Panc1 (cell line): ENCODE measurements around the gene RCL1. TPM values are rescaled to one million over a fixed set of nuclear protein-coding genes. Genes with fewer than 3 reads are reported as not detected.

Experiments
- ATAC-seq: fragments of 200-7000 bp; cut with Tn5 transposase; 2 replicates; pipeline ENCODE4 v1.9.1; 2020; ENCODE audit warnings: mild to moderate bottlenecking, moderate library complexity
- BruUV-seq: library from RNA; stranded (reverse); fragments of 400-500 nt; replicated peaks from 2 replicates; lab custom pipeline; 2021; lab: Mats Ljungman, UMichigan
- CTCF ChIA-PET: fragments of 300-600 bp; sonication (Branson Sonifier 250); formaldehyde crosslinking; loops from one replicate; lab custom pipeline; 2022; ENCODE audit warnings: antibody characterized with exemption; lab: Charles Lee
- POLR2A ChIA-PET: fragments of 300-600 bp; sonication (Branson Sonifier 250); formaldehyde crosslinking; loops from one replicate; lab custom pipeline; 2022; ENCODE audit warnings: antibody characterized with exemption; lab: Charles Lee
- DNase-seq: peaks from one replicate; pipeline ENCODE4 v3.0.0-alpha.2; 2010; ENCODE audit warnings: low read depth, low spot score
- H3K27ac ChIP-seq: 2 replicates; pipeline ENCODE4 v1.5.1; 2011; ENCODE audit warnings: mild to moderate bottlenecking, low read length, inconsistent platforms
- H3K27me3 ChIP-seq: fragments of 200-500 bp; sonication (Bioruptor generic); 2 replicates; pipeline ENCODE4 v1.6.0; 2014; ENCODE audit warnings: low read length, inconsistent platforms; ENCODE audit not compliant: control insufficient read depth, insufficient read depth
- H3K36me3 ChIP-seq: fragments of 200-500 bp; sonication (Bioruptor generic); 2 replicates; pipeline ENCODE4 v1.5.1; 2014; ENCODE audit warnings: inconsistent platforms, mild to moderate bottlenecking, low read length, moderate library complexity; ENCODE audit not compliant: control insufficient read depth, insufficient read depth
- H3K4me1 ChIP-seq: 2 replicates; pipeline ENCODE4 v1.5.1; 2011; ENCODE audit warnings: inconsistent platforms, mild to moderate bottlenecking, low read length, moderate library complexity; ENCODE audit not compliant: control insufficient read depth, insufficient read depth
- H3K4me3 ChIP-seq, 2 experiments: 2 replicates each; pipeline ENCODE4 v1.5.1; 2011 to 2012; ENCODE audit warnings: low read depth in 2 of 2, low read length in 2 of 2, mild to moderate bottlenecking in 2 of 2, inconsistent platforms in 1 of 2, moderate library complexity in 1 of 2
- H3K9me3 ChIP-seq: fragments of 200-500 bp; sonication (Bioruptor generic); 2 replicates; pipeline ENCODE4 v1.5.1; 2014; ENCODE audit warnings: low read depth, mild to moderate bottlenecking, inconsistent platforms, low read length, moderate library complexity; ENCODE audit not compliant: control insufficient read depth, insufficient read depth
- POLR2AphosphoS5 ChIP-seq: IDR thresholded peaks from 2 replicates; pipeline ENCODE4 v1.6.1; 2012; ENCODE audit warnings: mild to moderate bottlenecking, low read depth, low read length, moderate library complexity
- SIN3A ChIP-seq: IDR thresholded peaks from 2 replicates; pipeline ENCODE4 v1.6.1; 2012; ENCODE audit warnings: low read depth, mild to moderate bottlenecking, low read length, moderate library complexity, borderline replicate concordance; ENCODE audit not compliant: insufficient read depth
- TCF7L2 ChIP-seq: IDR thresholded peaks from 2 replicates; pipeline ENCODE4 v1.6.1; 2011; ENCODE audit warnings: mild to moderate bottlenecking, low read depth, low read length, inconsistent platforms
- in situ Hi-C: cut with HindIII; loops from 2 replicates; pipeline ENCODE4 v1.10.0; 2016; ENCODE audit warnings: low sequenced_read_pairs, low pct_unique_long_range_greater_than_20kb
- intact Hi-C: fragments of 100-400 bp; cut with micrococcal nuclease; formaldehyde crosslinking; loops from one replicate; pipeline ENCODE4 v1.10.0; 2022; ENCODE audit not compliant: unreplicated experiment
- total RNA-seq: library from RNA; stranded (reverse); gene quantifications from one replicate; pipeline ENCODE4 v1.2.1, GENCODE V29; 2021; ENCODE audit not compliant: unreplicated experiment
- TF ChIP-seq, protein P1 (sequence below): fragments of 450-650 bp; IDR thresholded peaks from 2 replicates; pipeline ENCODE4 v1.5.1; 2017; ENCODE audit warnings: mild to moderate bottlenecking
- TF ChIP-seq, protein P2 (sequence below), 2 experiments: IDR thresholded peaks; 2 replicates each; pipeline ENCODE4 v1.6.1; 2011 to 2012; ENCODE audit warnings: low read depth in 2 of 2, control low read depth in 1 of 2, low read length in 1 of 2, mild to moderate bottlenecking in 1 of 2, moderate library complexity in 1 of 2; ENCODE audit not compliant: insufficient read depth in 1 of 2

The RCL1 gene
- total RNA-seq, 1 experiment from 2014 or later = 11.2 TPM

DNA sequence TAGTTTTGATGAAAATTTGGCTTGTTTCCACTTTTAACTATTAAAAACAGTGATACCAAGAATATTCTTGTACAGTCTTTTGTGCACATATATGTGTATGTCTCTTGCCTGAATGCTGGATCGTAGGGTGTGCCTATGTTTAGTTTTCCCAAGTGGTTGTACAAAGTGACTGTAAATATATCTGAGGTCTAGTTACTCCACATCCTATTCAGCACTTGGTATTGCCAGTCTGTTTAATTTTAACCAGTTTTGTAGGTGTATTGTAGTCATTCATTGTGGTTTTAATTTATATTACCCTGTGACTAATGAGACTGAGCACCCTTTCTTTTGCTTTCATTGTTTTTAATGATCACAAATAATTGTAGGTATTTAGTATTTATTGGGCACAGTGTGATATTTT is 17.8 kb downstream of the RCL1 start:
- CTCF ChIA-PET = no interaction called here
- Histone ChIP-seq H3K27me3 (no peaks in the 10 kb centered on the region), H3K27ac (no peak overlapping the region), H3K4me1 (no peaks in the 10 kb centered on the region), H3K4me3 (no peak overlapping the region), H3K36me3 (no peaks in the 10 kb centered on the region), H3K9me3 (no peaks in the 10 kb centered on the region)
- in situ Hi-C loops = no loop called here
- intact Hi-C loops = no loop called here
- DNase-seq = no peak
- no peak for TF ChIP-seq TCF7L2
- TF ChIP-seq, protein P1, sequence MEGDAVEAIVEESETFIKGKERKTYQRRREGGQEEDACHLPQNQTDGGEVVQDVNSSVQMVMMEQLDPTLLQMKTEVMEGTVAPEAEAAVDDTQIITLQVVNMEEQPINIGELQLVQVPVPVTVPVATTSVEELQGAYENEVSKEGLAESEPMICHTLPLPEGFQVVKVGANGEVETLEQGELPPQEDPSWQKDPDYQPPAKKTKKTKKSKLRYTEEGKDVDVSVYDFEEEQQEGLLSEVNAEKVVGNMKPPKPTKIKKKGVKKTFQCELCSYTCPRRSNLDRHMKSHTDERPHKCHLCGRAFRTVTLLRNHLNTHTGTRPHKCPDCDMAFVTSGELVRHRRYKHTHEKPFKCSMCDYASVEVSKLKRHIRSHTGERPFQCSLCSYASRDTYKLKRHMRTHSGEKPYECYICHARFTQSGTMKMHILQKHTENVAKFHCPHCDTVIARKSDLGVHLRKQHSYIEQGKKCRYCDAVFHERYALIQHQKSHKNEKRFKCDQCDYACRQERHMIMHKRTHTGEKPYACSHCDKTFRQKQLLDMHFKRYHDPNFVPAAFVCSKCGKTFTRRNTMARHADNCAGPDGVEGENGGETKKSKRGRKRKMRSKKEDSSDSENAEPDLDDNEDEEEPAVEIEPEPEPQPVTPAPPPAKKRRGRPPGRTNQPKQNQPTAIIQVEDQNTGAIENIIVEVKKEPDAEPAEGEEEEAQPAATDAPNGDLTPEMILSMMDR = no peak
- no peak for TF ChIP-seq POLR2AphosphoS5
- BruUV-seq = no TSS peak
- no peak for ATAC-seq
- POLR2A ChIA-PET = no interaction called here

- ChIA-PET CTCF (no interaction called here), POLR2A (no interaction called here)
- DNase-seq = no peak
- H3K27me3 ChIP-seq = no peaks in the 10 kb centered on the region
- H3K36me3 ChIP-seq = no peaks in the 10 kb centered on the region
- H3K27ac ChIP-seq = no peak overlapping the region
- in situ Hi-C loops (no loop called here), intact Hi-C loops (no loop called here)
- no peak overlapping the region for H3K4me3 ChIP-seq
- ATAC-seq = no peak
- TF ChIP-seq SIN3A (no peak), POLR2AphosphoS5 (no peak), TCF7L2 (no peak)
- TF ChIP-seq, protein P1 = no peak
- TF ChIP-seq, protein P2, sequence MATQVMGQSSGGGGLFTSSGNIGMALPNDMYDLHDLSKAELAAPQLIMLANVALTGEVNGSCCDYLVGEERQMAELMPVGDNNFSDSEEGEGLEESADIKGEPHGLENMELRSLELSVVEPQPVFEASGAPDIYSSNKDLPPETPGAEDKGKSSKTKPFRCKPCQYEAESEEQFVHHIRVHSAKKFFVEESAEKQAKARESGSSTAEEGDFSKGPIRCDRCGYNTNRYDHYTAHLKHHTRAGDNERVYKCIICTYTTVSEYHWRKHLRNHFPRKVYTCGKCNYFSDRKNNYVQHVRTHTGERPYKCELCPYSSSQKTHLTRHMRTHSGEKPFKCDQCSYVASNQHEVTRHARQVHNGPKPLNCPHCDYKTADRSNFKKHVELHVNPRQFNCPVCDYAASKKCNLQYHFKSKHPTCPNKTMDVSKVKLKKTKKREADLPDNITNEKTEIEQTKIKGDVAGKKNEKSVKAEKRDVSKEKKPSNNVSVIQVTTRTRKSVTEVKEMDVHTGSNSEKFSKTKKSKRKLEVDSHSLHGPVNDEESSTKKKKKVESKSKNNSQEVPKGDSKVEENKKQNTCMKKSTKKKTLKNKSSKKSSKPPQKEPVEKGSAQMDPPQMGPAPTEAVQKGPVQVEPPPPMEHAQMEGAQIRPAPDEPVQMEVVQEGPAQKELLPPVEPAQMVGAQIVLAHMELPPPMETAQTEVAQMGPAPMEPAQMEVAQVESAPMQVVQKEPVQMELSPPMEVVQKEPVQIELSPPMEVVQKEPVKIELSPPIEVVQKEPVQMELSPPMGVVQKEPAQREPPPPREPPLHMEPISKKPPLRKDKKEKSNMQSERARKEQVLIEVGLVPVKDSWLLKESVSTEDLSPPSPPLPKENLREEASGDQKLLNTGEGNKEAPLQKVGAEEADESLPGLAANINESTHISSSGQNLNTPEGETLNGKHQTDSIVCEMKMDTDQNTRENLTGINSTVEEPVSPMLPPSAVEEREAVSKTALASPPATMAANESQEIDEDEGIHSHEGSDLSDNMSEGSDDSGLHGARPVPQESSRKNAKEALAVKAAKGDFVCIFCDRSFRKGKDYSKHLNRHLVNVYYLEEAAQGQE (IDR thresholded peaks at IDR 0.05; ENCODE audit: insufficient read depth in 1 of 2, low read depth in 2 of 2, low read length in 1 of 2) = no peak
- H3K9me3 ChIP-seq = no peaks in the 10 kb centered on the region
- H3K4me1 ChIP-seq = no peaks in the 10 kb centered on the region
- no TSS peak for BruUV-seq
Measured at GRCh38 chr9:4811824-4812223, 19.1 kb downstream of the RCL1 start.

DNA sequence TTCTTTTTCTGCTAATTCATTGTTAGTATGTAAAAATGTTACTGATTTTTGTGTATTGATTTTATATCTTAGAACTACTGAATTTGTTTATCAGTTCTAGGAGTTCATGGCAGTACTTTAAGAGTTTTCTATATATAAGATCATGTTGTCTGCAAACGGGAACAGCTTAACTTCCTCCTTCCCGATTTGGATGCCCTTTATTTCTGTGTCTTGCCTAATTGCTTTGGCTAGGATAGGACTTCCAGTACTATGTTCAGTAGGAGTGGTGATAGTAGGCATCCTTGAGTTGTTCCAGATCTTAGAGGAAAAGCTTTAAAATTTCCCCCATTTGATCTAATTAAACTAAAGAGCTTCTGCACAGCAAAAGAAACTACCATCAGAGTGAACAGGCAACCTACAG is 20.1 kb downstream of the RCL1 start:
- ChIA-PET POLR2A (no interaction called here), CTCF (no interaction called here)
- BruUV-seq = no TSS peak
- Histone ChIP-seq H3K4me1 (no peaks in the 10 kb centered on the region), H3K9me3 (no peaks in the 10 kb centered on the region), H3K36me3 (no peaks in the 10 kb centered on the region), H3K27me3 (no peaks in the 10 kb centered on the region), H3K4me3 (no peak overlapping the region), H3K27ac (no peak overlapping the region)
- in situ Hi-C loops (no loop called here), intact Hi-C loops (no loop called here)
- TF ChIP-seq, protein P1 = no peak
- TF ChIP-seq POLR2AphosphoS5 (no peak), SIN3A (no peak), TCF7L2 (no peak)
- TF ChIP-seq, protein P2 (IDR thresholded peaks at IDR 0.05; ENCODE audit: insufficient read depth in 1 of 2, low read depth in 2 of 2, low read length in 1 of 2) = no peak
- ATAC-seq = no peak
- no peak for DNase-seq
